ENCODE results near the gene ZNF148. TPM values are rescaled to one million over a fixed set of nuclear protein-coding genes. Genes with fewer than 3 reads are reported as not detected.

ZNF148 gene
- polyA plus RNA-seq, 2 of the 4 experiments (the other 2 are of a cell fraction), result 9.9 to 26.5 TPM

- TF ChIP-seq RAD21 (conservative IDR thresholded peaks at IDR 0.05 in 1 of 2, IDR thresholded peaks at IDR 0.05 in 1 of 2) (no peak), HES2 (IDR thresholded peaks at IDR 0.05) (no peak), JUN (IDR thresholded peaks at IDR 0.05) (no peak), GATA3 (IDR thresholded peaks at IDR 0.05; ENCODE audit: borderline replicate concordance) (no peak), CHD2 (IDR thresholded peaks at IDR 0.05; ENCODE audit: low read length, partially characterized antibody) (no peak), CBX2 (IDR thresholded peaks at IDR 0.05; ENCODE audit: borderline replicate concordance, low read depth) (no peak), EHMT2 (IDR thresholded peaks at IDR 0.05; ENCODE audit: low read depth) (no peak), EHF (CRISPR knock-in tag; IDR thresholded peaks at IDR 0.05) (no peak), E2F6 (IDR thresholded peaks at IDR 0.05; ENCODE audit: borderline replicate concordance, low read depth) (no peak), BHLHE40 (IDR thresholded peaks at IDR 0.05; ENCODE audit: low read depth, low read length) (no peak), HOXA7 (CRISPR knock-in tag; IDR thresholded peaks at IDR 0.05) (no peak), ZFP36 (IDR thresholded peaks at IDR 0.05; ENCODE audit: borderline replicate concordance, partially characterized antibody) (no peak), RFX5 (IDR thresholded peaks at IDR 0.05) (no peak), HOXB5 (CRISPR knock-in tag; IDR thresholded peaks at IDR 0.05) (no peak), REST (IDR thresholded peaks at IDR 0.05) (no peak), CEBPB (IDR thresholded peaks at IDR 0.05) (no peak), KDM1A (IDR thresholded peaks at IDR 0.05; ENCODE audit: low read depth) (no peak), SREBF2 (IDR thresholded peaks at IDR 0.05) (no peak), NFE2L2 (conservative IDR thresholded peaks at IDR 0.05; ENCODE audit: low read length) (no peak)
- ChIA-PET CTCF (no interaction called here), POLR2A (no interaction called here)
- H3K4me2 ChIP-seq, result no peak overlapping the region
- 30% methylated on average over 3 of the region's 3 CpGs for WGBS (ENCODE audit: missing lambda C conversion rate)
- DNase-seq (ENCODE audit: low read depth in 1 of 2, low spot score in 1 of 2), result no peak
- no peaks in the 10 kb centered on the region for H3K9me3 ChIP-seq
- ATAC-seq, result no peak
- no peak overlapping the region for H3K4me3 ChIP-seq
- no peak overlapping the region for H3K27ac ChIP-seq
- FAIRE-seq, result no peak
- no peaks in the 10 kb centered on the region for H3K4me1 ChIP-seq
These were observed 41.1 kb upstream of the ZNF148 start for GRCh38 chr3:125416235-125416634.

- ATAC-seq (no peak), DNase-seq (ENCODE audit: low read depth in 1 of 2, low spot score in 1 of 2) (no peak), FAIRE-seq (no peak)
- WGBS (ENCODE audit: missing lambda C conversion rate), result 73% methylated on average over 8 of the region's 8 CpGs
- Histone ChIP-seq H3K4me3 (no peak overlapping the region), H3K4me1 (no peaks in the 10 kb centered on the region), H3K27ac (no peak overlapping the region), H3K4me2 (no peak overlapping the region), H3K9me3 (no peaks in the 10 kb centered on the region)
- CTCF ChIA-PET, result interaction anchor here (0.6 to 1.1 kb wide), 4 partner anchors 10 to 427 kb away, joined by 3 read pairs; no protein-coding TSS in a partner anchor
- POLR2A ChIA-PET, result no interaction called here
- no peak for TF ChIP-seq CBX8 (IDR thresholded peaks at IDR 0.05)
- no peak for TF ChIP-seq KDM5A (IDR thresholded peaks at IDR 0.05)
- TF ChIP-seq E2F6 (IDR thresholded peaks at IDR 0.05; ENCODE audit: borderline replicate concordance, low read depth), result no peak
- no peak for TF ChIP-seq RARB (CRISPR knock-in tag; IDR thresholded peaks at IDR 0.05)
- no peak for TF ChIP-seq MYC (IDR thresholded peaks at IDR 0.05; ENCODE audit: borderline replicate concordance, low read length)
- TF ChIP-seq ZNF302 (CRISPR knock-in tag; IDR thresholded peaks at IDR 0.05), result no peak
- TF ChIP-seq EHMT2 (IDR thresholded peaks at IDR 0.05; ENCODE audit: low read depth), result no peak
- TF ChIP-seq HEYL (CRISPR knock-in tag; IDR thresholded peaks at IDR 0.05), result no peak
- TF ChIP-seq FOSB (CRISPR knock-in tag; IDR thresholded peaks at IDR 0.05), result no peak
- no peak for TF ChIP-seq CTCF (IDR thresholded peaks at IDR 0.05)
- TF ChIP-seq GATA3 (IDR thresholded peaks at IDR 0.05; ENCODE audit: borderline replicate concordance), result no peak
- no peak for TF ChIP-seq PBX3 (IDR thresholded peaks at IDR 0.05)
- TF ChIP-seq MAX (IDR thresholded peaks at IDR 0.05), result no peak
- no peak for TF ChIP-seq USF2 (IDR thresholded peaks at IDR 0.05)
These were observed 39.5 kb upstream of the ZNF148 start for GRCh38 chr3:125414669-125415068.
